H1 (cell line): ENCODE data around the gene UBE2E3.

Source experiments
- ATF3 ChIP-seq: IDR thresholded peaks from 2 replicates; pipeline ENCODE4 v1.6.1; 2011; ENCODE audit warnings: low read depth, mild to moderate bottlenecking, low read length; ENCODE audit not compliant: insufficient read depth
- CBX8 ChIP-seq: fragments of 300-800, 300-1000 bp; sonication (generic); IDR thresholded peaks from 2 replicates; pipeline ENCODE4 v1.7.1; 2016; ENCODE audit warnings: low read depth, low read length, borderline replicate concordance
- RAD21 ChIP-seq, 2 experiments: IDR thresholded peaks in 1 of 2; conservative IDR thresholded peaks in 1 of 2; 2 replicates each; pipeline ENCODE4 v1.6.1; 2011; ENCODE audit warnings: low read depth in 2 of 2, low read length in 2 of 2, improper control_type of control experiment in 1 of 2, inconsistent platforms in 1 of 2, mild to moderate bottlenecking in 1 of 2, moderate library complexity in 1 of 2
- RNF2 ChIP-seq: fragments of 200-900, 300-1000 bp; sonication (generic); IDR thresholded peaks from 2 replicates; pipeline ENCODE4 v1.7.1; 2016; ENCODE audit warnings: borderline replicate concordance, low read depth, mild to moderate bottlenecking, antibody characterized with exemption, low read length; ENCODE audit not compliant: poor library complexity, severe bottlenecking; ENCODE audit errors: missing control alignments
- SP2 ChIP-seq: IDR thresholded peaks from 2 replicates; pipeline ENCODE4 v1.6.1; 2012; ENCODE audit warnings: mild to moderate bottlenecking, low read length, inconsistent platforms
- SRF ChIP-seq: IDR thresholded peaks from 2 replicates; pipeline ENCODE4 v1.6.1; 2011; ENCODE audit warnings: mild to moderate bottlenecking, low read depth, low read length, moderate library complexity
- TF ChIP-seq, protein P1 (sequence below), 3 experiments: IDR thresholded peaks; 1 replicate in 2 of 3; 2 replicates in 1 of 3; pipeline versions ENCODE4 v1.5.1 to v1.6.1; 2011; ENCODE audit warnings: low read length in 3 of 3, mild to moderate bottlenecking in 3 of 3, inconsistent platforms in 2 of 3, low read depth in 1 of 3, moderate library complexity in 1 of 3; ENCODE audit not compliant: insufficient read depth in 1 of 3; ENCODE audit errors: control extremely low read depth in 1 of 3

GRCh38 chr2:181105562-181105961 is 125.2 kb downstream of the UBE2E3 start:
- TF ChIP-seq RNF2 (no peak), ATF3 (no peak), SP2 (no peak), RAD21 (IDR thresholded peaks at IDR 0.05 in 1 of 2, conservative IDR thresholded peaks at IDR 0.05 in 1 of 2; ENCODE audit: low read depth in 2 of 2, low read length in 2 of 2) (no peak), SRF (no peak), CBX8 (no peak)
- TF ChIP-seq, protein P1, sequence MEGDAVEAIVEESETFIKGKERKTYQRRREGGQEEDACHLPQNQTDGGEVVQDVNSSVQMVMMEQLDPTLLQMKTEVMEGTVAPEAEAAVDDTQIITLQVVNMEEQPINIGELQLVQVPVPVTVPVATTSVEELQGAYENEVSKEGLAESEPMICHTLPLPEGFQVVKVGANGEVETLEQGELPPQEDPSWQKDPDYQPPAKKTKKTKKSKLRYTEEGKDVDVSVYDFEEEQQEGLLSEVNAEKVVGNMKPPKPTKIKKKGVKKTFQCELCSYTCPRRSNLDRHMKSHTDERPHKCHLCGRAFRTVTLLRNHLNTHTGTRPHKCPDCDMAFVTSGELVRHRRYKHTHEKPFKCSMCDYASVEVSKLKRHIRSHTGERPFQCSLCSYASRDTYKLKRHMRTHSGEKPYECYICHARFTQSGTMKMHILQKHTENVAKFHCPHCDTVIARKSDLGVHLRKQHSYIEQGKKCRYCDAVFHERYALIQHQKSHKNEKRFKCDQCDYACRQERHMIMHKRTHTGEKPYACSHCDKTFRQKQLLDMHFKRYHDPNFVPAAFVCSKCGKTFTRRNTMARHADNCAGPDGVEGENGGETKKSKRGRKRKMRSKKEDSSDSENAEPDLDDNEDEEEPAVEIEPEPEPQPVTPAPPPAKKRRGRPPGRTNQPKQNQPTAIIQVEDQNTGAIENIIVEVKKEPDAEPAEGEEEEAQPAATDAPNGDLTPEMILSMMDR (IDR thresholded peaks at IDR 0.05; ENCODE audit: control extremely low read depth in 1 of 3, insufficient read depth in 1 of 3, low read depth in 1 of 3, low read length in 3 of 3): no peak
